Right lobe of liver (tissue), 6 donors: Measurements from ENCODE around the gene TCP11L1. TPM values are rescaled to one million over a fixed set of nuclear protein-coding genes. Genes with fewer than 3 reads are reported as not detected.
A peak's percentile ranks its signal among the peaks of the same experiment; 100 is the strongest.

Experiments
- ATAC-seq, 4 donors: fragments of 200-7000 bp; cut with Tn5 transposase; one replicate each; pipeline ENCODE4 v1.9.1; 2020; ENCODE audit warnings: mild to moderate bottlenecking in 4 of 4, moderate library complexity in 4 of 4
- DNase-seq, 3 donors: peaks; one replicate each; pipeline ENCODE4 v3.0.0-alpha.2; 2020
- H3K27ac ChIP-seq, 3 donors: fragments of 200-600 bp; one replicate each; pipeline ENCODE4 v1.8.0; 2022
- H3K27me3 ChIP-seq, 2 donors: fragments of 200-600 bp; one replicate each; pipeline ENCODE4 v1.8.0; 2022
- H3K36me3 ChIP-seq, 4 donors: fragments of 200-600 bp; sonication (generic) in 1 of 4; one replicate each; pipeline versions ENCODE4 v1.5.1 to v1.8.0; 2017 to 2022; ENCODE audit warnings: control low read depth in 1 of 4
- H3K4me1 ChIP-seq, 4 donors: fragments of 200-600 bp; sonication (generic) in 1 of 4; one replicate each; pipeline versions ENCODE4 v1.5.1 to v1.8.0; 2017 to 2022; ENCODE audit warnings: control low read depth in 1 of 4
- H3K4me3 ChIP-seq, 3 donors: fragments of 200-600 bp; one replicate each; pipeline ENCODE4 v1.8.0; 2022
- H3K9me3 ChIP-seq, 4 donors: fragments of 200-600 bp; sonication (generic) in 1 of 4; one replicate each; pipeline versions ENCODE4 v1.5.1 to v1.8.0; 2017 to 2022; ENCODE audit warnings: control low read depth in 1 of 4
- POLR2A ChIP-seq: fragments of 450-650 bp; IDR thresholded peaks from one replicate; pipeline ENCODE4 v1.6.1; 2017; ENCODE audit warnings: antibody characterized with exemption, mild to moderate bottlenecking
- WGBS: methylation state at CpG from one replicate; pipeline ENCODE4 v1.1.6; 2018; ENCODE audit warnings: low coverage, low lambda C conversion rate; ENCODE audit not compliant: insufficient coverage; ENCODE audit errors: missing lambda C conversion rate; 5-methylcytosine and 5-hydroxymethylcytosine counted together
- intact Hi-C, 2 donors: fragments of 100-400 bp; cut with DNase I; formaldehyde crosslinking; loops; one replicate each; pipeline versions ENCODE4 v1.11.2 to v1.14.1; 2022
- total RNA-seq, 6 experiments: library from RNA; depleted of rRNA in 2 of 6; stranded (reverse); fragments of >200 nt in 2 of 6; fragmentation: NEBNext Ultra II Directional in 3 of 6; extraction: Animal tissue kit (Norgen Biotek cat#: 25700) in 3 of 6; gene quantifications; one replicate each; pipeline versions ENCODE4 v1.1.0 to v1.2.4, GENCODE V29; 2016 to 2023
- TF ChIP-seq, protein P1 (sequence below), 4 donors: fragments of 200-600 bp in 3 of 4; fragments of 450-650 bp in 1 of 4; IDR thresholded peaks; one replicate each; pipeline versions ENCODE4 v1.5.1 to v1.8.0; 2016 to 2022; ENCODE audit warnings: antibody characterized with exemption in 4 of 4, mild to moderate bottlenecking in 2 of 4
- donor health status: DM: no; HTN: yes; CAD: no.
- donor health status: DM: no; HTN: no; CAD: no.
- donor health status: DM: no; HTN: no; CAD: no.
- donor health status: DM: no; HTN: yes; CAD: no.
- donor health status: DM: no; HTN: yes; CAD: no.

The TCP11L1 gene
- total RNA-seq, 6 experiments from 2014 or later: 3.3 to 13.6 (median 6.6) TPM

DNA sequence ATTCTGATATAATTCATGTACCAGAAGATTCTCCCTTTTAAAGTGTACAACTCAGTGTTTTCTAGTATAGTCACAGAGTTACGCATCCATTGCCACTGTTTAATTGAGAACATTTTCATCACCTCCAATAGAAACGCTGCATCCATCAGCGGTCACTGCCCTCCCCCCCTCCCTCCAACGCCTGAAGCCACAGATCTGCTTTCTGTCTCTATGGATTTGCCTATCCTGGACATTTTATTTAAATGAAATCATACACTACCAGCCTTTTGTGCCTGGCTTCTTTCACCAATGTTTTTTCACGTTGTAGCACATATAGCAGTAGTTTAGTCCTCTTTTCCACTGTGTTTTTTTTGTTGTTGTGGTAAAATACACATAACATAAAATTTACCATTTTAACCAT is 22.8 kb downstream of the TCP11L1 start:
- Histone ChIP-seq H3K4me3 (no peak overlapping the region), H3K36me3 (peaks cover 0 to 11% (median 0%) of the 10 kb centered on the region in 4 donors), H3K27me3 (no peaks in the 10 kb centered on the region), H3K9me3 (no peaks in the 10 kb centered on the region), H3K27ac (peak overlapping the region in 1 of 3 donors; percentile 68), H3K4me1 (peaks cover 0 to 25% (median 9%) of the 10 kb centered on the region in 4 donors)
- ATAC-seq: no peak
- TF ChIP-seq POLR2A: no peak
- TF ChIP-seq, protein P1, sequence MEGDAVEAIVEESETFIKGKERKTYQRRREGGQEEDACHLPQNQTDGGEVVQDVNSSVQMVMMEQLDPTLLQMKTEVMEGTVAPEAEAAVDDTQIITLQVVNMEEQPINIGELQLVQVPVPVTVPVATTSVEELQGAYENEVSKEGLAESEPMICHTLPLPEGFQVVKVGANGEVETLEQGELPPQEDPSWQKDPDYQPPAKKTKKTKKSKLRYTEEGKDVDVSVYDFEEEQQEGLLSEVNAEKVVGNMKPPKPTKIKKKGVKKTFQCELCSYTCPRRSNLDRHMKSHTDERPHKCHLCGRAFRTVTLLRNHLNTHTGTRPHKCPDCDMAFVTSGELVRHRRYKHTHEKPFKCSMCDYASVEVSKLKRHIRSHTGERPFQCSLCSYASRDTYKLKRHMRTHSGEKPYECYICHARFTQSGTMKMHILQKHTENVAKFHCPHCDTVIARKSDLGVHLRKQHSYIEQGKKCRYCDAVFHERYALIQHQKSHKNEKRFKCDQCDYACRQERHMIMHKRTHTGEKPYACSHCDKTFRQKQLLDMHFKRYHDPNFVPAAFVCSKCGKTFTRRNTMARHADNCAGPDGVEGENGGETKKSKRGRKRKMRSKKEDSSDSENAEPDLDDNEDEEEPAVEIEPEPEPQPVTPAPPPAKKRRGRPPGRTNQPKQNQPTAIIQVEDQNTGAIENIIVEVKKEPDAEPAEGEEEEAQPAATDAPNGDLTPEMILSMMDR (IDR thresholded peaks at IDR 0.05): no peak
- WGBS: 70% methylated on average over 5 of the region's 5 CpGs
- intact Hi-C loops: loop anchor here in 1 of 2 donors (10.0 kb wide), 1 partner anchor 97 kb away; no protein-coding TSS in a partner anchor
- DNase-seq: no peak

DNA sequence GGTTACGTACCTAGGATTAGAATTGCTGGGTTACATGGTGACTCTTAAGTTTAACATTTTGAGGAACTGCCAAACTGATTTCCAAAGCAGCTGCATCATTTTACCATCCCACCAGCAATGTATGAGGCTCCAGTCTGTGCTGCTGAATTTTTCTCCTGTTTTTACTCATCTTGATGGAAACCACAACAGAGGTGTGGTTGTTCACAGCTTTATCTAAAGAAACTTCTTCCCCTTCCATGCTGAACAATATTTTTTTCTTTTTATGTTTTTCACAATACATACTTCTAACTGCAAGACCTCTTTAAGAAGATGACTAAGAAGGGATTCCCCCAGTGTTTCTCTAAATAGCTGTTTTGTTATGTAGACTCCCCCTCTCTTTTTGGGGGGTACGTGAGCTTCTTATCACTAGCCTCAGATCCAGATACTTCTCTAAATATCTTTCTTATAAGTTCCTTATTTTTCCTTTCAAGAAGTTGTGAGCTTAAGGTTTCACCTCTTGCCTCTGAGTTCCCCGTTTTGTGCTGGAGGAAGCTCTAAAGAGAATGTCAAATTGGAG is 24.0 kb downstream of the TCP11L1 start:
- DNase-seq (no peak), ATAC-seq (no peak)
- H3K4me3 ChIP-seq: no peak overlapping the region
- peaks cover 0 to 25% (median 9%) of the 10 kb centered on the region in 4 donors for H3K4me1 ChIP-seq
- H3K27me3 ChIP-seq: no peaks in the 10 kb centered on the region
- 57% methylated on average over 3 of the region's 3 CpGs for WGBS
- H3K9me3 ChIP-seq: no peaks in the 10 kb centered on the region
- no peak for TF ChIP-seq POLR2A
- TF ChIP-seq, protein P1 (IDR thresholded peaks at IDR 0.05): no peak
- intact Hi-C loops: loop anchor here in 1 of 2 donors (10.0 kb wide), 1 partner anchor 99 kb away; no protein-coding TSS in a partner anchor
- H3K27ac ChIP-seq: no peak overlapping the region
- peaks cover 0 to 10% (median 5%) of the 10 kb centered on the region in 4 donors for H3K36me3 ChIP-seq

DNA sequence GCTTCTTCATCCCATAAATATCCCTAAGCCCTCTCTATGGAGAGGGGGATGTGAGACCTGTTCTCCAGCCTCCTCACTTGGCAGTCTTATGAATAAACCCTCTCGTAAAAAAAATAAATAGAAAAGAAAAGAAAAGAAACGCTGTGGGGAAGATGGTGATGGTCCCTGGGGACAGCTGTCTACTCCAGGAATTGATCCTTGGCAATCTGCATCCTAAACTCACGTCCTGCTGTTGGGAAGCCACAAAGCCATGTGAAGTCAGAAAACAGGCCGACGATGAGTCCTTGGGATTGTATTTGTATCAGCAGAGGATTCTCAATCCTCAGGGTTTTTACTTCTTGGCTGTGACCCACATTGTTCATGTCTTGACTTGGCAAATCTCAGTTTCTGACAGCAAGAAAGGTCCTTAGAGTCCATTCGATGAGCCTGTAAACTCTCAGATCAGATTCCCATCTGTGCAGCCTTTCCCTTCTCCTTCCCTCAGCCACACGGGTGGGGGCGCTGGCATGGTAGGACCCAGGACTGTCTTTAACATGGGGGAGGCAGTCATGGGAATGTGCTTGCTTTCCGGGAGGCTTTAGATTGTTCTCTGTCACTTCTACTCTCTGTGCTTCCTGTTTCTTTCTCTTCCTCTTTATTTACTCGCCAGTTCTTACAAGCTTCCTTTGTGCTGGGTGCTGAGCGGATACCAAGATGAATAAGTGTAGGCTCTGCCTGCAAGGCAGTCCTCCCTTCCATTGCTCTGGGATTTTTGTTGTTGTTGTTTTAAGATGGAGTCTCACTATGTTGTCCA is 24.9 kb downstream of the TCP11L1 start:
- Histone ChIP-seq H3K9me3 (no peaks in the 10 kb centered on the region), H3K27ac (no peak overlapping the region), H3K4me1 (peaks cover 0 to 25% (median 9%) of the 10 kb centered on the region in 4 donors), H3K4me3 (no peak overlapping the region), H3K36me3 (peaks cover 0 to 12% (median 6%) of the 10 kb centered on the region in 4 donors), H3K27me3 (no peaks in the 10 kb centered on the region)
- intact Hi-C loops: loop anchor here in 1 of 2 donors (10.0 kb wide), 1 partner anchor 99 kb away; no protein-coding TSS in a partner anchor
- 65% methylated on average over 8 of the region's 11 CpGs for WGBS
- TF ChIP-seq POLR2A: no peak
- TF ChIP-seq, protein P1 (IDR thresholded peaks at IDR 0.05): no peak
- DNase-seq: no peak
- no peak for ATAC-seq

- ATAC-seq (no peak), DNase-seq (no peak)
- Histone ChIP-seq H3K27me3 (no peaks in the 10 kb centered on the region), H3K4me1 (peaks cover 0 to 25% (median 9%) of the 10 kb centered on the region in 4 donors), H3K9me3 (no peaks in the 10 kb centered on the region), H3K36me3 (peaks cover 0 to 15% (median 9%) of the 10 kb centered on the region in 4 donors), H3K27ac (no peak overlapping the region), H3K4me3 (no peak overlapping the region)
- 73% methylated on average over 5 of the region's 5 CpGs for WGBS
- intact Hi-C loops: loop anchor here (5.0 to 10.0 kb wide), 2 partner anchors 100 to 103 kb away; no protein-coding TSS in a partner anchor
- no peak for TF ChIP-seq POLR2A
- TF ChIP-seq, protein P1 (IDR thresholded peaks at IDR 0.05): no peak
These were observed 25.5 kb downstream of the TCP11L1 start for GRCh38 chr11:33064866-33065265.
